Limb (tissue), 2 donors: ENCODE measurements around the gene HAP1.

ENCODE experiments used
- DNase-seq, 2 donors: peaks; one replicate each; pipeline ENCODE4 v3.0.0-alpha.2; 2016; ENCODE audit errors: extremely low spot score in 2 of 2

HAP1 gene

DNA sequence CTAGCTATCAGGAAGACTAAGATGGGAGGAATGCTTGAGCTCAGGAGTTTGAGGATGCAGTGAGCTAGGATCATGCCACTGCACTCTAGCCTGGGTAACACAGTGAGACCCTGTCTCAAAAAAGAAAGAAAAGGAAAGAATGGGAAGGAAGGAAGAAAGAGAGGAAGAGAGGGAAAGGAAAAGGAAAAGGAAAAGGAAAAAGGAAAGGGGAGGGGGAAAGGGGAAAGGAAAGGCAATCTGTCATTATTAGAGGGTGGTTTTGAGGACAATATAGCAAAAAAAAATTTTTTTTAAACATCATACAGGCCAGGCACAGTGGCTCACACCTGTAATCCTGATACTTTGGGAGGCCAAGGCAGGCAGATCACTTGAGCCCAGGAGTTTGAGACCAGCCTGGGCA lies 31.7 kb upstream of the HAP1 start:
- DNase-seq, result no peak

DNA sequence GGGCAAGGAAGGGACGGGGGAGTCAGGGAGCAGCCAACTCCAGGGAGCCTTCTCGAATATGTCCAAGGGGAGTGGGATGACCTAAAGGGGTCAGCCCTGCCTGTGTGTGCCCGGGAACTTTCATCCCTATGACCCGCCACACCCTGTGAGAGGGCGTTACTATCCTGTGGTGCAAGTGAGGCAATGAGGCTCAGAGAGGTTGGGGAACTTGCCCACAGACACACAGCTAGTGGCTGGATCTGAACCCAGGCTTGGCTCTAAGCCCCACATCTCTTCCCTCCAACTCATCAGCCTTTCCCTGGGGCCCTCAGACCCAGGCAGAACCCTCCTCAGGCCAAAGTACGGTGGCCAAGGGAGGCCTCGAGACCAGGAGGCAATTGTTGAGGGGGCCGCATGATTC lies 28.9 kb upstream of the HAP1 start:
- no peak for DNase-seq

DNA sequence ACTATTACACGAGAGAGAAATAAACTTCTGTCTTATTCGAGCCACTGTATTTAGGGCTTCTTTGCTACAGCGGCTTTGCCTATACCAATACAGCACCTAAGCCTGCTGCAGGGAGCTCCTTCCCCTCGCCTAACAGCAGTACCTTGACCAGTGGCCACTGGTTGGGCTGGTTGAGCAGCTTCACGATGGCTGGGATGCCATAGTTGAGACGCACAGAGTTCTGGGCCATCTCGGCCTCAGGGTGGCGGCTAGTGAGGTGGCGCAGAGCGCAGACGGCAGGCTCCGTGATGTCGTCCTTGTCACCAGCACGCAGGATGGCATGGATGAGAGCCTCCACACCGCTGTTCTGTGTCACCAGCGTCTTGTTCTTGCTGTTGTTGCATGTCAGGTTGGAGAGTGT lies 28.4 kb upstream of the HAP1 start:
- DNase-seq, result no peak

DNA sequence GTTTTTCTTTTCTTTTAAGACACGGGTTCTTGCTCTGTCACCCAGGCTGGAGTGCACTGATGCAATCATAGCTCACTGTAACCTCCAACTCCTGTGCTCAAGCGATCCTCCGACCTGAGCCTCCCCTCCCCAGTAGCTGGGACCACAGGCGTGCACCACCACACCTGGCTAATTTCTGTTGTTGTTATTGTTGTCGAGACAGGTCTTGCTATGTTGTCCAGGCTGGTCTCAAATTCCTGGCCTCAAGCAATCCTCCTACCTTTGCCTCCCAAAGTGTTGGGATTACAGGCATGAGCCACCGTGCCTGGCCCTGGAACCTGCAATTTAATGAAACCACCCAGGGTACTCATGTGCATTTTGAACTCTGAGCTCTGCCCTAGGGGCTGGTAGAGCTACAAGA lies 27.9 kb upstream of the HAP1 start:
- DNase-seq, result no peak

DNA sequence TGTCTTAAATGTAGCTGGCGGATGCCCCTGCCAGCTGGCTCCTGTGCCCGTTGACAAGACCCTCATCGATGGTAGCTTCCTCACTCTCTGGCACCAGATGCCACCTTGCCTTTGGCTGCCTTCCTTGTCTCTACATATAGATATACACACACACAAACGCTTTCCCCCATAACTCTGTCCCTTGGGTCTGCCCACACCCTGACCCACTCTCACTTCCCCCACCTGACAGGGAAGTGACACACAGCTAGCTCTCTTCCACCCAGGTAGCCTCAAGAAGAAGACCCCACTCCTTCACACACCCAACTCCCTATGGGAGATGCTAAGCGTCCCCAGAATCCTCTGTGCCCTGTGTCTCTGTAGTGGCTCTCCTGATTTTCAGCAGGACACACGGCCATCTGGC lies 26.4 kb upstream of the HAP1 start:
- DNase-seq, result no peak

DNA sequence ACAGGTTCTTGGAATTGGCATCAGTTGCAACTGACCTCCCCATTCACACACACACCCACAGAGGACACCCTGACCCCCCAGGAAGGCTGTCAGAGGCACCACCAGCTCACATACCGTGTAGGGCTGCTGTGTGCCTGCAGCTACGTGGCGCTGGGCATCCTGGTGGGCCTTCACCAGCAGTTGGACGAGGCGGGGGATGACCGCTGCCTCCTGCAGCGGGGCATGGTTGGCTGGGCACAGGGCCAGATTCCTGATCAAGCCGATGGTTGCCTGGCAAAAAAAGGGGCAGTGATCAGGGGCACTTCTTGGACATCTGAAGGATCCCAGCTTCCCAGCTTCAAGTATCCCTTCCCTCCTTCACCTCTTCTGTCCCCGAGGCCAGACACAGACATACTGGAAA lies 24.2 kb upstream of the HAP1 start:
- no peak for DNase-seq

DNA sequence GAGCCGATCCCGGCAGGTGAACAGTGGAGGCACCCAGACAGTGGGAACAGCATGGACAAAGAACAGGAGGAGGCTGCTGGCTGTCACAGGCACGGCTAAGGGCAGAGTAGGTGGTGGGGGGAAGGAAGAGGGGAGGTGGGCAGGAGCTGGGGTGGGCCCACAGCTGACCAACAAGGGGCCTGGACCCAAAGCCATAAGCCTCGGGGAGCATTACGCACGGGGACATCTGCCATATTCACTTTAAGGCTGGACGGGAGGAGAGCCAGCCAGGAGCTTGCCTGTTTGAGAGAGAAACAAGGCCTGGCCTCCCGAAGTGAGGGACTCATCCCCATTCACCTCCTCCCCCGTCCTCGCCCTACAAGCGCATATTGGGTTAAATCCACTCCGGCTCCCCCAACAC lies 19.6 kb upstream of the HAP1 start:
- no peak for DNase-seq

DNA sequence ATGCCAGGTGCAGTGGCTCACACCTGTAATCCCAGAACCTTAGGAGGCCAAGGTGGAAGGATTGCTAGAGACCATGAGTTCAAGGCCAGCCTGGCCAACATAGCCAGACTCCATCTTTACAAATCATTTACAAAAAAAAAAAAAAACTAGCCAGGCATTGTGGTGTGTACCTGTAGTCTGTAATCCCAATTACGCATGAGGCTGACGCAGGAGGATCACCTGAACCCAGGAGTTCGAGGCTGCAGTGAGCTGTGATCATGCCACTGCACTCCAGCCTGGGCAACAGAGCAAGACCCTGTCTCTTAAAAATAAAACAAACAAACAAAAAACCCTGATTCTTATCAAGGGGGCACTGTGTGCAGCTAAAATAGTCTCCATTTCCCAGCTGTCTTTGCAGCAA lies 16.8 kb upstream of the HAP1 start:
- DNase-seq, result no peak

DNA sequence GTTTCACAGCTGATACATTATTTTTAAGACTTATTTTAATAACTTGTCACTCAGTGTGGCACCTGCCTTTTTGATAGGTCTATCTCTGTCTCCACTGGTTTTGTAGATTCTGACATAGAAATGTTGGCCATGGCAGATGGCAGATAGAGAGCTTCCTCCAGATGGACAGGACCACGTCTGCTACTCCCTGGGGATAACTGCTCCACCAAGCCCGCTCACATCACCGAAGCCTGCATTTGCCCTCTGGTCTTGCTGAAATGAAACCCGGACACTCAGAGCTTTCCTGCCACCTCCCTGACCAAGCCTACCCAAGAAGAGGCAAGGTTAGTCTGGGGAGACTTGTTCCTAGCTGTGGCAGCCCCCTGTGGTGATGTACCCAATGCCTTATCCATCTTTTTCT lies 16.4 kb upstream of the HAP1 start:
- no peak for DNase-seq

DNA sequence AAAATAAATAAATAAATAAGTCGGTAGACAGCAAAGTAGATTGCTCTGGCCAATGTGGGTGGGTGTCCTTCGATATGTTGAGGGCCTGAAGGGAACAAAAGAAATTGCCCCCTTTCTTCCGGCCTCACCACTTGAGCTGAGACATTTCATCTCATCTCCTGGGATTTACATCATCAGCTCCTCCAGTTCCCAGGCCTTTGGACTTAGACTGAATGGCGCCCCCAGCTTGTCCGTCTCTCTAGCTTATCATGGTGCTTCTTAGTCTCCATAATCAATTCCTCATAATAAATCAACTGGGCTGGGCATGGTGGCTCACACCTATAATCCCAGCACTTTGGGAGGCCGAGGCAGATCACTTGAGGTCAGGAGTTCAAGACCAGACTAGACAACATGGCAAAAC lies 13.8 kb upstream of the HAP1 start:
- DNase-seq, result no peak

DNA sequence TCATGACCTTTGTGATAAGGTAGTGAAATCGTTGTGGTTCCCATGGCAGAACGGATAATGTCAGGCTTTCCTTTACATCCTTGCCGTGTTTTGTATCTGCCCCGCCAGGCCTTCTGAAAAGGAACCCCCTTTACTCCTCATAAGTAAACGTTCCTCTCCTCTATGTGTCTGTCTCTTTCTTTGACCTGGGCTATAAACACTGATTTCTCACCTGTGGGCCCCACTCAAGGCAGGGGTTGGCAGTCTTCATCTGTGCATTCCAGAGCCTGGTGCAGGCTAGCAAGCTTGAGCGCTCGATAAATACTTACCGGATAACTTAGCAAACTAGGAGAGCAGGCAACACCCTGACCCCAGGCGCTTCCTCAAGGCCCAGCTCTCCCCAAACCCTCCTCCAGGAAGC lies 7.3 kb upstream of the HAP1 start:
- no peak for DNase-seq

DNA sequence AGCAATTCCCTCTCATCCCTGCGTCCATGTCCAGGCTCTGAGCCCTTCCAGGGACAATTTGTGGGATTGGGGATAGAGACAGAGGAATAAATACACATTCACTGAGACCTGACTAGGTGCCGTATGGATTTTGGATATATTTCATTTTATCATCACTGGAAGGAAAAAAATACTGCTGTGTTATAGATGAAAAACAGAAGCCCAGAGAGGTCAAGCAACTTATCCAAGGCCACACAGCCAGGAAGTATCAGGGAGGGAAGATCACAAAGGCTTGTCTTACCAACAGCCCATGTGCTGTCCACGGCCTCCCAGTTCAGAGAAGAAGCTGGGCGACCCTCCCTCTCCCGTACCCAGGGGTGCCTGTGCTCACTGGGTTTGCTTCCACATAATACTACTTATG lies 6.1 kb upstream of the HAP1 start:
- DNase-seq, result no peak

DNA sequence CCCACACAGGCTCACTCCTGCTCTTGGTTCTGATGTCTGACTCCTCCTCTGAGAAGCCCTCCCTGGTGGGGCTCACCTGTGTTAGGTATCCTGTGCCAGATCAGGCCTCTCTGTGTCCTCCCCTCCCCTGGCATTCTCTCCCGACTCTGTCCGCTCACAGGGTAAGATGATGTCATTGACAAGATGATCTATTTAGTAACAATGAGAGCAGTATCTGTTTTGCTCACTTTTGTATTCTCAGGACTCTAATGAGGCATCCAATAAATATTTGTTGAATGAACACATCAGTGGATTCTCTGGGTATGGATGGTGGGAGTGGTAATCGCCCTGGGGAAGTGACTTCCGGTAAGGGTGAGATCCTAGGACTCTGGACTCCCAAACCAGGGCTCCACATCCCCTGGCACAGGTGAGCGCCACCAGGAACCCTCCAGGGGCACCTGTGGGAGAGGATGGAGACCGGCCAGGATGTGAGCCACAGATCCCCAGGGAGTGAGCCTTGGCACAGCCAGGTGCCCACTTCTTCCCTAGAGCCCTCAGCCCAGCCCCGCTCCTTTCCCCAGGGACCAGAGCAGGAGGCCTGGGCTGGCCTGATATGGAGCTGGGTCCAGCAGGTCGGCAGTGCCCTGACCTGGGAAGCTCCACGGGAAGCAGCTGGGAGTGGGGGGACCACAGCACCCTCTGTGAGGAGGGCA lies 5.4 kb upstream of the HAP1 start:
- DNase-seq, result no peak

DNA sequence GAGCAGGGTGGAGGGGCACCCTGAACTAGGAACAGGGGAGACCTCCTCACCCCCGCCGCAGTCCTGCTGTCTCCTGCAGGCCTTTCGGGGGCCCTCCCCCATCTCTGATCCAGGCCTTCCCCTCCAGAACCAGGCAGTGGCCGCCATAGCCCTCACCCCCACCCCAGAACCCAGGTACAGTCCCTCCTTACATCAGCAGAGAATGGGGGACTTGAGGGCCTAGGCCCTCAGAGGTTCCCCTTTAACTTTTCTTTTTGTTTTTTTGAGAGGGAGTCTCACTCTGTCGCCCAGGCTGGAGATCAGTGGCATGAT lies 4.3 kb upstream of the HAP1 start:
- DNase-seq, result no peak

DNA sequence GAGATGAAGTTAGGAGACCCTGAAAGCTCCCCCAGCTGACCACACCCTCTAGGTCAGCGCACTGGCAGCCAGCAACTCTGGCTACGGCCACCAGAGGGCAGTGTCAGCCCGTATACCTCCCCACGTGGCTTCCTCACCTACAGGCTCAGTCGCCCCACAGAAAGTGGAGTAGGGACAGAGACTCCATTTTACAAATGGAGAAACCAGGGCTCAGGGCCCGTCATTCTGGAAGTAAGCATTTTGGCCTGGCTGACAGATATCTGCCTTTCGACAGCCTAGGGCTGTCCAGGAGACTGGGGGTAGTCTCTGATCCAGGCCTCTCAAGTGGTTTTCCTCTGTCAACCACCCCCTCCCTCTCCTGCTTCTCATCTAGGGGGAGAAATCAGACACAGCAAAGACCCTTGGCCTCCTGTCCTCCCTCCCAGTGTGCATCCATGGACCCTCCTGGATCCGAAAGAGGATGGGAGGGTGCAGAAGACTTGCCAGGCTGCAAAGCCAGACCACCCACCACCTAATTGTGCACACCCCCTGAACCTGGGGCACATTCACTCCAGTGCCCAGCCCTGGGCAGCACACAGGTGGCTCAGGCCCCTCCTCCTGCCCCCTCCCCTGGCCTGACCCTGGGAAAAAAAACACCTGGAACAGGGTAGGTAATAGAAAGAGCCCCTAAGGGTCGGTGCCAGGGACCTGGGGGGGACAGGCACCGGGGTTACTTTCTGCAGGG lies 3.8 kb upstream of the HAP1 start:
- peak; percentile 74 to 91 for DNase-seq

DNA sequence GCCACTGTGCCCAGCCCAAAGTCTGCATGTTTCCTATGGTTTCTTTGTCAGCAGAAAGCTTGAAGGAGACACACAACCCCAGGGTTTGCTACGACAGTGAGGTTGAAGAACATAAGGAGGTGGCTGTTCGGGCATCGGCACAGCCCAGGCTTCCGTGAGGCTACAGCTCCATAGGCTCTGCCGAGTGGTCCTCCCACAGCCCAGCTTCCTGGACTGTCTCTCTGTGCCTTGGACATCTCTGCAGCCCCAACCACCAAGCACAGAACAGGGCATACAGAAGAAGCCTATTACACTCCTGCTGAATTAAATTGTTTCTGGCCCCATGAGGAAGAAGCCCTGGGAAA lies 3.2 kb upstream of the HAP1 start:
- no peak for DNase-seq

DNA sequence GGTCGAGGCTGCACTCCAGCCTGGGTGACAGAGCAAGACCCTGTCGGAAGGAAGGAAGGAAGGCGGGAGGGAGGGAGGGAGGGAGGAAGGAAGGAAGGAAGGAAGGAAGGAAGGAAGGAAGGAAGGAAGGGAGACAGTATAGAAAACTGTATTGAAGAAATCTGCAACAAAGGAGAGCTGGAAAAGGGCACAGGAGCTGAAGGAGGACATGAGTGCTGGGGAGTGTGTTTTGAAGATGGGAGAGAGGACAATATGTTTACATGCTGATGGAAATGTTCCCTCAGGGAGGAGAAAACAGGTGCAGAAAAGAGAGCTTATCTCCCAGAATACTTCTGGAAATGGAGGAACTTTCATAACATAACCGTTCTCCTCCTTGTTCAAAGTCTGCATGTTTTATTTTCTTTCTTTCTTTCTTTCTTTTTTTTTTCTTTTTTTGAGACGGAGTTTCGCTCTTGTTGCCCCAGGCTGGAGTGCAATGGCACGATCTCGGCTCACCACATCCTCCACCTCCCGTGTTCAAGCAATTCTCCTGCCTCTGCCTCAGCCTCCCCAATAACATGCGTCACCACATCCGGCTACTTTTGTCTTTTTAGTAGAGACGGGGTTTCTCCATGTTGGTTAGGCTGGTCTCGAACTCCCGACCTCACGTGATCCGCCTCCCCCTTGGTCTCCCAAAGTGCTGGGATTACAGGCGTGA lies 2.7 kb upstream of the HAP1 start:
- DNase-seq, result no peak

DNA sequence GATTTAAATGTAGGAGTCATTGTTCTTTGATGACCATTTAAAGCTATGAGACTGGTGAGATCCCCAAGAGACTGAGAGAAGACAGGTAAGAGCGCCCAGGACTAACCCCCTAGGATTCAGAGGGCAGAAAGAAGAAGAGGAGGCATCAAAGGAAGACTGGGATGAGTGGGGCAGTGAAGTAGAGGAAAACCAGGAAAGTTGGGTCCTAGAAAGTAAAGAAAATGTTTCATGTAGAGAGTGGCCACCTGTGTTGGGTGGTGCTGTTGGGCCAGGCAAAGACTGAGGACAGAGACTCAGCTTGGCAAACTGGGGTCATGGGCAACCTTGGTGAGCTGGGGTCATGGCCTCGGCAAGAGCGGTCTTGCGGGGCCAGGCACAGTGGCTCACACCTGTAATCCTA lies 1.3 kb upstream of the HAP1 start:
- DNase-seq, result no peak

DNA sequence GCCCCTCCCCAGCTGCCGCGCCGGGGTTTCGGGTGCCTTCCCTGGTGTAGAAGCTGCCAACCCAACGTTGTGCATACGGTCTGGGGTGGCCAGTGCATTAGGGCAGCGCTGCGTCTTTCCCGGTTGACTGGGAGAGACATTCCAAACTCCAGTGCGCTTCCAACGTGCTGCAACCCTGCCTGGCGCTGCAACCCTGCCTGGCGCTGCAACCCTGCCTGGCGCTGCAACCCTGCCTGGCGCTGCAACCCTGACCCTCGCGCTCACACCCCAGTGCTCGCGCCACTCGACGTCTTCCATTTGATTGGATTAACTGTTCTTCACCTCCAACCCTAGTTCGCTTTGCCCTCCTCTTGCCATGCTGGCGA lies 488 bp upstream of the HAP1 start:
- no peak for DNase-seq

DNA sequence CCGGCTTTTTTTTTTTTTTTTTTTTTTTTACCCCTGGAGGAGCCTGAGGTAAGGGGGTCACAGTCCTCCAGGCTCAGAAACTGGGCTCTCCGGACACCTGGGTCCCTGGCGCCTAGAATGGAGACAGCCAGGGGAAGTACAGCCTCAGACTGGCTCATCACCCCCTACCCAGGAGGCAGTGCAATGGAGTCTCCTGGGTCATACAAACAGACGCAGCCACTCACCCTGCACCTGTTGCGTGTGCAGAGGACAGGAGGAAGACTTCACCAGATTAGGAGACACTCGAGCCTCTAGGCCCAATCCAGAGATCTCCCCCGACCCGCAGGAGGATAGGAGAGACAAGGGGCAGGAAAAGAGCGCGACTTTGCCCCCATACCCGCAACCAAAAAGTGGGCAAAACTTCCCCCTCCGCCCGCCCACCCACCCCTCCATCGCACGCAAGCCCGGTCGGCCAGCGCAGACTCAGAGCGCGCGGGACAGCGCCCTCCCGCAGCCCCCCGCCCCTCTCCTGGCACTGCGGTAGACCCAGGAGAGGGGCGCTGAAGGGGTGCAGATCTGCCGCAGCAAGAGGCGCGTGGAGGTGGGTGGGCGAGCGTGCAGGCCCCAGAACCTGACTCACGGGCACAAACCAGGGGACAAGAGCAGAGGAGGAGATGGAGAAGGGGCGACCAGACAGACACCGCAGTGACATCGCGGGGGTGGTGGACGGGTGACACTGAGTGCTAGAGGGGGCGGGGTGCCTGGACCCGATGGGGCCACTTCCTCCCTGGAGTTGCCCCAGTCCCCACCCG lies 900 bp downstream of the HAP1 start:
- DNase-seq, result no peak

DNA sequence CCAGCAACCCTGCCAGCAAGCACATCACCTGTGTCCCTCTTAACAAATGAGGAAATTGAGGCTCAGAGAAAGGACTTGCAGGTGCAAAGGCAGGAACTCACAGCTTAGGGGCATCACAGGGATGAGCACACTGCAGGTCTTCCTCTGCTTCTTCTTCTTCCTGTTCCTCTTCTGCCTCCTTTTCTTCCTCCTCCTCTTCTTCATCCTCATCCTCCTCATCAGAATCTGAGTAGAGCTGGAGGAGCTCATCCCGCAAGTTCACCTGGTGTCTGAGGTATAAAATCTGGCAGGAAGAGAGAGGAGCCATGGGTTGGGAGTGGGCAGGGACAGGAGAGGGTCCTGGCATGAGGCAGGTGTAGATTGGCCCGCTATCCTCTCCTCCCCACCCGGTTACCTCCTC lies 2.6 kb downstream of the HAP1 start:
- no peak for DNase-seq

DNA sequence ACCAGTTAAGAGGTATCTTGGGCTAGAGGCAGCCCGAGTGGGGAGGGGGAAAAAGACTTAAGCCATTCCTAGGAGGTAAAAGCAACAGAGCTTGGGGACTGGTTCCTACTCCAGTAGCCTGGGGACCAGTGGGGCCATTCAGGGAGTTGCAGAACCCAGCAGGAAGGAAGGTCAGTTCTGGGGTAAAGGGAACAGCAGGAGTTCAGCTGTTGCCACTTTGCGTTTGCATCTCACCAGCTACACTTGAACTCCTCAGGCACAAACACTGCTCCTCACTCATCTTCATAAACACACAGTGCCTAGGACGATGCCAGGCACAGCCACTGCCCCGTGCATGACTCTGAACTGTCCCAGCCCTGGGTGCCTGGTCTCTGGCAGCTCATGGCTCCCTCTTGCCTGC lies 4.0 kb downstream of the HAP1 start:
- DNase-seq, result no peak

DNA sequence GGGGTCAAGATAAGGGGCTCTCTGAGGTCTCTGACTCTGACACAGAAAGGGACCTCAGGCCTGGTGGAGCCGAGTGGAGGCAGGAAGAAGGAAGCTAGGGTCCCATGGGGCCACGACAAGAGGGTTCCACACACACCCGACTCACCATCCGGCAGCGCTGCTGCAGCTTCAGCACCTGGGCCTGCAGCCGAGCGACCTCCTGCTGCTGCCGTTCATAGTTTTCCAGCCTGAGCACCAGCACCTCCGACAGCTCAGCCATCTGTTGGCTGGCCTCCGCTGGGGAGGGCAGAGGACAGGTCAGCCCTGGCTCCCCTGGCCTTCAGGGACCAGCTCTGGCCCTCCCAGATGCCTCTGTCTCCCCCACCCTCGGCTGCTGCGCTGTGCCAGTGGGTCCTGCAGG lies 6.4 kb downstream of the HAP1 start:
- DNase-seq, result no peak
